AG04449 (cell line): ENCODE data around the gene FCGR3A.

ENCODE experiments used
- CTCF ChIA-PET: fragments of 350-600 bp; formaldehyde crosslinking; extraction: SDS; loops from one replicate; lab custom pipeline; 2021; ENCODE audit warnings: antibody characterized with exemption; lab: Yijun Ruan, JAX
- POLR2A ChIA-PET: fragments of 400-600, 350-600 bp; formaldehyde crosslinking; extraction: SDS; loops from one replicate; lab custom pipeline; 2020; ENCODE audit warnings: antibody characterized with exemption, inconsistent platforms; lab: Yijun Ruan, JAX
- DNase-seq: peaks from one replicate; pipeline ENCODE4 v3.0.0-alpha.2; 2010; ENCODE audit warnings: low read depth, low spot score
- H3K4me3 ChIP-seq: 2 replicates; pipeline ENCODE4 v1.5.1; 2011; ENCODE audit warnings: low read depth, mild to moderate bottlenecking, control low read depth, low read length
- CTCF ChIP-seq: IDR thresholded peaks from one replicate; pipeline ENCODE4 v1.5.1; 2011; ENCODE audit warnings: mild to moderate bottlenecking, moderate library complexity, low read length, control low read depth, inconsistent platforms; ENCODE audit not compliant: insufficient read depth; ENCODE audit errors: missing control alignments

The FCGR3A gene

DNA sequence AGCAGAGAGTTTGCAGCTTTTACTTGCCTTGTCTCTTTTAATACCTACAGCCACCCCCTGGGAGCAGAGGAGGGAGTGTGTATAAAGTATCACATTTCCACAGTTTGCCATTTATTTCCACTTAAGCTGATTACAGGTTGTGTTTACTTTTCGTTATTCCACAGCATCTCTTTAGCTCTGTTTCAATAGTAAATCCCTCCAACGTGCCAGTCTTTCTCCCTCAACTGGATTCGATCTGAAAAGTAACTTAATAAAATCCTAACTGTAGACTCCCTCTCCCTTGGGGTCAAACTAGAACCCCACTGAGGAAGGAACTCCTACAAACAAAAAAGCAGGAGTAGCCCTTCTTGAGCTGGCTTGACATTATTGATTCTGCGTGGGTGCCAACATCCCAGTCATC lies 47.4 kb downstream of the FCGR3A start:
- no peak for DNase-seq
- POLR2A ChIA-PET = no interaction called here
- CTCF ChIA-PET = interaction anchor here (1.4 to 1.8 kb wide), 3 partner anchors 10 to 17 kb away, joined by 5 to 8 read pairs (median 5); no protein-coding TSS in a partner anchor
- H3K4me3 ChIP-seq = no peak overlapping the region
- TF ChIP-seq CTCF = no peak

DNA sequence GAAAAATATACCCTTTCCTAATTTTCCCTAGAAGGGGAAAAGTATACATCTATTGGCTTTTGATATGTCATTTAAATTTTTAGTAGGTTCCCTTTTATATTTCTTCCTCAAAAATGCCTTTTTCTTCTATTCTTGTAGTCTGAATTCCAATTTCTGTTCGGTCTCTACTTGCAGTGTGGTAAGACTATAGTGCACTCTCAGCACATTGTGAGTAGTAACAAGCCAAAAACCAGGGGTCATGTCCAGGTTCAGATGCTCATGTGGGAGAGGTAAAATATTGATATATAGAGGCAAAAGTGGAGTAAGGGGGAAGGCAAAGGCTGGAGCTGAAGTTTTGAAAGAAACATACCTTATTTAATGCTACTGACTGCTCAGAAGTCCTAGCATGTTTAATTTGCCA lies 48.4 kb downstream of the FCGR3A start:
- H3K4me3 ChIP-seq = no peak overlapping the region
- DNase-seq = no peak
- ChIA-PET POLR2A (no interaction called here), CTCF (no interaction called here)
- TF ChIP-seq CTCF = no peak

DNA sequence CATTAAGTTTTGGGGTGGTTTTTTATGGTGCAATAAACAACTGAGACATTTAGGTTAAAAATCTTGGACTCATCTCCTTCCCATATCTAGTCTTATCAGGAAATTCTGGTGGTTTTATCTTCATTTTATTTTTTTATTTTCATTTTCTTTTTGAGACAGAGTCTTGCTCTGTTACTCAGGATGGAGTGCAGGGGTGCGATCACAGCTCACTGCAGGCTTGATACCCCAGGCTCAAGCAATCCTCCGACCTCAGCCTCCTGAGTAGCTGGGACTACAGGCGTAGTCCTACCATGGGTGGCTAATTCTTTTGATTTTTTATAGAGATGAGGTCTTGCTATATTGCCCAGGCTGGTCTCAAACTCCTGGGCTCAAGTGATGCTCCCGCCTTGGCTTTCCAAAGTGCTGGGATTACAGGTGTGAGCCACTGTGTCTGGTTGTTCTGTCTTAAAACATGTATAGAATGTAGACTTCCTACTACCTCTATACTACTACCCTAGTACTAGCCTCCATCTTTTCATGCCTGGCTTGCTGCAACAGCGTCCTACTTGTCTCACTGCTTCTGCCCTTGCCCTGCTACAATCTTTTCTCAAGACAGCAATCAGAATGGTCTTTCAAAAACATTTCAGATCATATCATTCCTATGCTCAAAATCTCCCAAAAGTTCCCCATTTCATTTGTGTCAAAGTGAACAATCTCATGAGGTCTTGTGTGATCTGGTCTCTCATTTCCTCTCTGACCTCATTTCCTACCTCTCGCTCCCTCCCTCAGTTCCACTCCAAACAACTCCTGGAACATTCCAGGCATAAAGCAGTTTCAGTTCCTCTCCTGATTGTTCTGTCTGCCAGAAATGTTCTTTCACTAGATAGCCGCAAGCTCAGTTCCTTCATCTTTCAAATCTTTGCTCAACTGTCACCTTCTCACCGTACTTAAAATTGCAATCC lies 50.2 kb downstream of the FCGR3A start:
- no peak overlapping the region for H3K4me3 ChIP-seq

DNA sequence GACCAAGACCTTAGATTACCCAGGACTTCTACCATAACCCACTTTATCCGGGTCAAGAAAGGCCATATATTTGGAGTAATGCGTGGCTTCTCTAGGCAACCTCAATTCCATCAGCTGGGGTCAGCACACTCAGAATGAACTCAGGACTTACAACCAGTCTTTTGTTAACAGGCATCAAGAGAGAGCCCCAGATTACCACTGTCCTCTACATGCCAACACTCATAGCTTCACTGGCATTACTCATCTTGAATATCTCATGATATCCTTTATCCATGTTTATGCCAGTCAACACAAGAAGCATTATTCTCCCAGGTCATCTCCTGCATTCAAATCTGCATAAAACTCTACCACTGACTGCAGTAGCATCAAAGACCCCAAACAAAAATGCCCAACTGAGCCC lies 51.0 kb downstream of the FCGR3A start:
- no peak overlapping the region for H3K4me3 ChIP-seq
- TF ChIP-seq CTCF = no peak
- CTCF ChIA-PET = interaction anchor here (1.8 kb wide), 1 partner anchor 11 kb away, joined by 7 read pairs; no protein-coding TSS in a partner anchor
- POLR2A ChIA-PET = no interaction called here
- no peak for DNase-seq

More for the DNA sequence above, 50.2 kb downstream of the FCGR3A start:
- ChIA-PET POLR2A (no interaction called here), CTCF (interaction anchor here (1.8 kb wide), 1 partner anchor 12 kb away, joined by 7 read pairs; no protein-coding TSS in a partner anchor)
- TF ChIP-seq CTCF = no peak
- DNase-seq = no peak

DNA sequence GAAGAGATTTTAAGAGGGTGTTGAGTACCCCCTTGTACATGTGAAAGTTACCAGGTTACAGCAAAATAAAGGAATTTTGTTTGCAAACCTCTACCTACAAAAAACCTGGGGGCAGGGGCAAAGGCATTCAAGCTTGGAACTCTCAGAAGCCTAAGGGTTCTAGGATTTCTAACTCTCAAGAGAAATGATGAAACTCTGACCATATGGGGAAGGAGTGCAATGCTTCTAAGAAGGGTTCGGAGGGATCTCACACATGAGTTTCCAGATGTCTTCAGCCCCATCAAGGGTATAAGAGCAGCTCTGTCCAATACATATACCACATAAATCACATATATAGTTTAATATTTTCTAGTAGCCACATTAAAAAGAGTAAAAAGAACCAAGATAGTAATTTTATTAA lies 51.7 kb downstream of the FCGR3A start:
- DNase-seq = no peak
- POLR2A ChIA-PET = no interaction called here
- H3K4me3 ChIP-seq = no peak overlapping the region
- CTCF ChIA-PET = no interaction called here
- TF ChIP-seq CTCF = no peak

DNA sequence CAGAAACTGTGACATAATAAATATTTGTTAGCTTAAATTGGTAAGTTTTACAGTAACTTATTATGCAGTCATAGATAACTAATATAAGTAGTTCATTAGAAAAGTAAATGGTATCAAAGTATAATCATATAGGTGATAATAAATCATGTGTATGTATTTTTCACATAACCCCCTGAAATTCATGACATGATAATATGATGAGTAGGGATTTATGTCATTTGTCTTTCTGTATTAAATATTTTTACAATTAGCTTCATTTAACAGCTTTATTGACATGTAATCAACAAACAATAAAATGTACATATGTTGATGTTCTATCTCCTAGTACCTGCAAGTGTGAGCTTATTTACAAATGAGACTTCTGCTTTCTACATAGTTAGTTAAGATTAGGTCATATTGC lies 54.1 kb downstream of the FCGR3A start:
- no peak overlapping the region for H3K4me3 ChIP-seq
- ChIA-PET POLR2A (no interaction called here), CTCF (interaction anchor here (0.8 kb wide), 1 partner anchor 244 kb away, joined by 4 read pairs; no protein-coding TSS in a partner anchor)
- no peak for DNase-seq
- no peak for TF ChIP-seq CTCF
